ENCODE results near the gene TRIM31.
A peak's percentile ranks its signal among the peaks of the same experiment; 100 is the strongest.

The TRIM31 gene

DNA sequence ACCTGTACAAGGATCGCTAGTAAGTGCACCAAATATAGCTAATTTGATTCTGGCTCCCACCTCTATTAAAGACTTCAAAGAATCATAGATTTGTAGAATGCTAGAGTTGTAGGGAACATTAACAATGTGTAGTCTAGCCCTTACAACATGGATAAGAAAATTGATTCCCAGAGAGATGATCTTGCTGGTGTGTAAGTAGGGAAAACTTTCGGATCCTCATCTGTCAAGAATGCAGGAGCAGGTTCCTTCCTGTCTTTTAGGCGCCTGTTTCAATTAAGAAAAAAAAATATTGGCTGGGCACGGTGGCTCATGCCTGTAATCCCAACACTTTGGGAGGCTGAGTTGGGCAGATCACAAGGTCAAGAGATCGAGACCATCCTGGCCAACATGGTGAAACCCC lies 25.0 kb downstream of the TRIM31 start:
- DNase-seq (ENCODE audit: extremely low read depth in 1 of 2, low read depth in 1 of 2), result no peak

GRCh38 chr6:30077218-30077617 lies 35.7 kb downstream of the TRIM31 start:
- no peak for DNase-seq (ENCODE audit: extremely low read depth in 1 of 2, low read depth in 1 of 2)

DNA sequence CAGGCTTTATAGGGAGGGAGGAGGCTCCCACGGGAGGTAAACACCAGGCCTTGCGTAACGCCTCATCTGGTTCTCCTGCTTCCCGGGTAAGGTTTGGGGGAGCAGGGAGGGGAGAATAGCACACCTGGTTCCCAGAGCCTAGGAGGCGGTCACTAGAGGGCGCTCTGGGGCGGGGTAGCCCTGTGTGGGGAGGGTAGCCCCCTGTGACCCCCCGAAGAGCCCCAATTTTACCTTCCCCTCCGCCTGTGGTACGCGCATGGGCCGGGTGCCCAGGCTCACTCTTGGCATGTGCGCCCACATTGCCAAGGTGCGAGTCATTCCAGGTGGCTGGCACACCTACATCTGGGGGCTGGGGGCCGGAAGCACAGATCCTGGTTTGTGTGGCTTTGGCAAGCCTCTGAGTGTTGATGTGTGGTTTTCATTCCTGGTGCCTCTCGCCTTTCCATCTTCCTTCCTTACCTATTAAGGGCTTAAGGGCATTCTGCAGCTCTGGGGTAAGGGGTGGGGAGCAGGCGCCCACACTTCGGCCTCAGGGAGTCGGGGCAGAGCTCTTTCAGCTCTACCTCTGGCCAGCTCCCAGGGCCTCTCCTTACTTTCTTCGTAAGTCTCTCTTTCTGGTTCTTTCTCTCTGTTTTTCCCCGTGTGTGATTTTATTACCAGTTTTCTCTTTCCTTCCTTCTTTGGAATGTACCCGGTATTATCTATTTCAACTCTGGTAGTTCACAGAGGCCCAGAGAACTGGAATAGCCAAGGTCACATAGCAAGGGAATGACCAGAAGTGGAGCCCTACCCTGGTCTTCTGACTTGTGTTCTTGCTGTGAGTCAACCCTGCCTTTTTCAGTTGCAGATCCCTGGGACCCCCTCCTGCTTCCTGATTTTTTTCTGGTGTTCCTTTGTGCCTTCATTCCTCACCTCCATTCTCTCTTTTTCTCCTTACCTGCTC lies 36.8 kb downstream of the TRIM31 start:
- DNase-seq (ENCODE audit: extremely low read depth in 1 of 2, low read depth in 1 of 2), result no peak

DNA sequence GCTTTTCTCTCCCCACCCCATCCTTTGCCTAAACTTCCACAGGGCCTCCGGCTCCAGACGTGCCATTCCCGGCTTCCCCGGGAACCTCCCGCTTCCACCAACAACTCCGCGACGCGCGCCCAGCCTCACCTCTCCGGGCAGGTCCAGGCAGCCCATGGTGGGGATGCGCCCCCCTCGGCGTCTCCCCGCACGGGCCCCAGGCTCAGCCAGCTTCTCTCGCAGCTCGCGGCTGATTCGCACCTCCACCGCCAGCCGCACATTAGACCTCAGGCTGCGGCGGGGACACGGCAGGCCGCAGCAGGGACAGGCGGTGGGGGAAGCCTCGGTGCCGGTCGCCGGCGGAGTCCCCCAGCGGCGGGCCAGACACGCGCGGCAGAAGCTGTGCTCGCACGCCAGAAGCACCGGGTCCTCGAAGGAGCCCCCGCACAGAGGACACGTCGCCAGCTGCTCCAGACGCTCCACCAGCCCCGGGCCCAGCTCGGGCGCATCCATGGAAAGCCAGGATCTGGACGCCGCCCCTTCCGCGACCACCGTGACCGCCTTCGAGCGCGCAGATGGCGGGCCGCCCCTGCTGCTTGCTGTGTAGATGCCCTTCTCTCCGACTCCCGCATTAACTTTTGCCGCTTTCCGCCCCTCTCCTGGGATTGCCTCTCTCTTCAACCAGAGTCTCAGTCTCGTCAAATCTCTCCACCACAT lies 37.6 kb downstream of the TRIM31 start, which contains the start of gene RNF39:
TSS of gene RNF39 (minus strand) at position 676 of the 696 bp plus-strand sequence. CDS start at position 492, 184 bp downstream.
- DNase-seq (ENCODE audit: extremely low read depth in 1 of 2, low read depth in 1 of 2), result no peak

DNA sequence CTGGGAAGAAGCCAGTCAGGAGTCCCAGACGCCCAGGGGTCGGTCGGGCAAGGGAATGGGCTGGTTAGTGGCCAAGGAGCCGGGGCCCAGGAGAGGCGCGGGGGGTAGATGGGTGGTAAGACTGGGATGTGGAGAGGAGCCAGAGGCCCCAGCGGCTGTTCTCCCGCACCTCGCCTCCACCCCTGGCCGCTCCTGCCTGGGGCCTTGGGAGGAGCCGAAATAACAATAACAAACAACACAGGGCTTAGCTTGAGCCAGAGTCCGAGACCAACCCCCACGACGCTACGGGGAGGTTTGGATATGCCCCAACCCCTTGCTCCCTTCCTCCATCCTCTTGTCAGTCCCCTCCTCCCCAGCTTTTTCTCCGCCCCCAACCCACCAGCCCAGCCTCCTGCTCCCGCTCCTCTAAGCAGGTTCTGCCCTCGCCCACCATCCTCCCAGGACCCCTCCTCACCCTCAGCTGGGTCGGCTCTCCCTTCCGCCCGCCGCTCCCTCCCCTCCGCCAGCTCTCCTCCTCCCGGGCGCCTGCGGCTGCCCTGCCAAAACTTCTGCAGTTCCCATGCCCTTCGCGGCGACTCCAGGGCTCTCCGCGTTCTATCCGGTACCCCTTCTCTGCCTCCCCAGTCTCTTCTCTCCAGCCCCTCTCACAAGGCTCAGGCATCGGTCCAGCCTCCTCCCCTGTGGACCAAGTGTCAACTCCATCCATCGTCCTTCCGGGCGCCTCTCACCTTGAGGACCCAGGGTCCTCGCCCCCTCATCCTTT lies 38.4 kb downstream of the TRIM31 start:
- no peak for DNase-seq (ENCODE audit: extremely low read depth in 1 of 2, low read depth in 1 of 2)

DNA sequence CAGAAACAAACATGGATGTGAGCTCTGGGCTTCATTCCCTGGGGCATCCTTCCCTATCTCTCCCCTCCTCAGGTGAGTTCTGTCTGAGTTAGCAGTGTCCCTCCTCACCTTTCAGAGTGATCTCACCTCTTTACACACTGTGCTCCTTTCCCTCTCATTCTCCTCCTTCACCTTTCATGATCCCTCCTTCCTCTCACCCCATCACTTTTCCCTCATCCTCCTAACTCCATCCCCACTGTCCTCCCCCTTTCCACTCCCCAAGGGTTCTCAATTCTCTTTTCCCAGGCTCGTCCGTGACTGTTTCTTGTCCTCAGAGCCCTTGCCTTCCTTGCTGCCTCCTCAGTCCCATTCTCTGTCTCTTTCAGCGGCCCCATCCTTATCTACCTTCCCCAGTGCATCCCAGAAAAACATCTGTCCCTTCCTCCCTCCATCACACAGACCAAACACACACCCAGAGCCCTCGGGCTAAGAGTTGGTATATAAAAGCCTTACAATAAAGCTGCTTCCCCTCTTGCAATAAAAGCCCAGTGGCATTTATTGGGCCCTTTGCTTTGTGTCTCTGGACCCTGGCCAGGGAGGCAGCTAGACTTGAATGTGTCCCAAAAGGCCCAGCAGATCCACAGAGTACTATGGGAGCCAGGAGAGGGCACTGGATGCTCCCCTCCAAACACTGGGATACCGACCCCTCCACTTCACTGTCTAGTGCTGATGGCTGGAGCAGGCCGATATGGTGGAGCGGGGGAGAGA lies 39.2 kb downstream of the TRIM31 start:
- DNase-seq (ENCODE audit: extremely low read depth in 1 of 2, low read depth in 1 of 2), result no peak

DNA sequence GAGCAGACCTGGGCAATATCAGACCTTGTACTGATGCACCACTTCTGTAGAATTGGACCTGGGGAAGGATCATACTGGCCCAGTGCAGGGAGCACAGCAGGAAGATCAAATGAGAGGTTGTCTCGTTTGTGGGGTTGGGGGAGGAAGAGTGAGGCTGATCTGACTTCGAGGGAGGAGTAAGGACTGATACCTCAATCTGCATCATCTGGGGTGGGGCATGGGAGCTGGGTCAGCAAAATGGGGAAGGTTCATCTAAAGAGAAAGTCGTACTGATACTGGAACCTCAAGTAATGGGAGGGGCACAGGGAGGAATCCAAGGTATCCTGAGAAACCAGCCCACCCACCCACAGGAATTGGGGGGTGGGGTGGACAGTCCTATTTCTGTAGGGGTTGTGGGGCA lies 41.0 kb downstream of the TRIM31 start:
- no peak for DNase-seq (ENCODE audit: extremely low read depth in 1 of 2, low read depth in 1 of 2)

- no peak for DNase-seq (ENCODE audit: extremely low read depth in 1 of 2, low read depth in 1 of 2)
Observed at GRCh38 chr6:30071081-30071818, 41.6 kb downstream of the TRIM31 start.

- no peak for DNase-seq (ENCODE audit: extremely low read depth in 1 of 2, low read depth in 1 of 2)
Observed at GRCh38 chr6:30067460-30068139, 45.3 kb downstream of the TRIM31 start.

- DNase-seq (ENCODE audit: extremely low read depth in 1 of 2, low read depth in 1 of 2), result peak; percentile 96 to 99
Observed at GRCh38 chr6:30066577-30067459, 46.1 kb downstream of the TRIM31 start, which contains the start of gene PPP1R11. Gene PPP1R11 (plus strand): TSS chr6:30067198. CDS start chr6:30067411, 213 bp downstream.

- no peak for DNase-seq (ENCODE audit: extremely low read depth in 1 of 2, low read depth in 1 of 2)
Observed at GRCh38 chr6:30066082-30066481, 46.8 kb downstream of the TRIM31 start.

DNA sequence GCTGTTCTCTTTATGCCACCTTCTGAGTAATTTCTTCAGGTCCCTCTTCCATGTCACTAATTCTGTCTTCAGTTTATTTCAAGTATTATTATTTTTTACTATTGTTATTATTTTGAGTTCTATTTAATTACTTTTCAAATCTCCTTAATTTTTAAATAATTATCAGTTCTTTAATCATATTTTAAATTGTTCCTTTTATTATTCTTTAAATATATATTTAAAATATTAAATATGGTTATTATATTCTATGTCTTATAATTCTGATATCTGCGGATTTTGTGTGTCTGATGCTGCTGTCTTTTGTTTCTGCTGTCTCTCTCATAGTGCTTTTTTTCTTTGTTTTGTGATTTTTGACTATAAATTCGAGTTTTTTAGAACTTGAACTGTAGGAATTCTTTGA lies 49.6 kb downstream of the TRIM31 start:
- DNase-seq (ENCODE audit: extremely low read depth in 1 of 2, low read depth in 1 of 2), result no peak

DNA sequence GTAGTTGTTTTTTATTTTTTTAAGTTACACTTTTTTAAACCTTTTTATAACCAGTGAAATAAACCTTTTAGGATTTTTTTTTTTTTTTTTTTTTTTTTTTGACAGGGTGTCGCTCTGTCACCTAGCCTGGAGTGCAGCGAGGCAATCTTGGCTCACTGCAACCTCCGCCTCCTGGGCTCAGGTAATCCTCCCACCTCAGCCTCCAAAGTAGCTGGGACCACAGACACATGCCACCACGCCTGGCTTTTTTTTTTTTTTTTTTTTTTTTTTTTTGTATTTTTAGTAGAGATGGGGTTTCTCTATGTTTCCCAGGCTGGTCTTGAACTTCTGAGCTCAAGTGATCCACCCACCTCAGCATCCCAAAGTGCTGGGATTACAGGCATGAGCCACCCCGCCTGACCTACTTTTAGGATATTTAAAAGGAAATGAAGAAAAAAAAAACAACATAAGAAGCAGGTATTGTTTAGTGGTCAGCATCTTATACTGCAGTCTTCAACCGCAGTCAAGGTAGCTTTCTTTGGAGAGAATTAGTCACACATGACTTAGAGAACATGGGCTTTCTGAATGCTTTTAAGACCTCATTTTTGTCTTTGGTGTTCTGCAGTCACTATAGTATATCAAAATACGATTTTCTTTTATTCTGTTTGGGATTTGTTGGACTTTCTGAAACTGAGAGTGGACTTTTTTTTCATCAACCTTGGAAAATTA lies 50.3 kb downstream of the TRIM31 start:
- DNase-seq (ENCODE audit: extremely low read depth in 1 of 2, low read depth in 1 of 2), result no peak

DNA sequence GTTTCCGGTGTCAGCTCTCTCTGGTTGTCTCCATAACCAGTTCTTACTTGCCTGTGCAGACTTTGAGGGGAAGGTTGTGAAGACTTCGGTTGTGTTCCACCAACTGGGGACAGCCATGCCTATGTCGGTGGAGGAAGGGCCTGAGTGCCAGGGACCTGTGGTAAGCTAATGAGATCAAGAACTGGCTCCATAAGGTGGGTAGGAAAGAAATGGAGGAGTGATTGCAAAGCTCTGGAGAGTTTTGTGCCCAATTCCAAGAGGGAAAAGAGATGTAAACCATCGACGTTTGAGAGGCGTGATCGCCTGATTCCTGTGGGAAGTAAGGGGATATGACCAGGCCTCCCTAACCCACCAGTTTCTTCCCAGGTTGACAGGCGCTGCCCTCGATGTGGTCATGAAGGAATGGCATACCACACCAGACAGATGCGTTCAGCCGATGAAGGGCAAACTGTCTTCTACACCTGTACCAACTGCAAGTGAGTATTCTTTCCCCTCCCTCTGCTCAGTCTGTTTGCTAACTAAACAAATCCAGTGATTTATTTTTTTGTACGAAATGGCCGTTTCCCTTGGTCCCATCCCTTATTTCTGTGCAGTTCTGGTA lies 50.9 kb downstream of the TRIM31 start:
- peak in 1 of 2 donors; percentile 10 for DNase-seq (ENCODE audit: extremely low read depth in 1 of 2, low read depth in 1 of 2)

GRCh38 chr6:30061092-30061857 lies 51.6 kb downstream of the TRIM31 start, which contains the start of gene POLR1H:
Gene POLR1H (plus strand): TSS chr6:30061265. CDS start chr6:30061525, 260 bp downstream.
- DNase-seq (ENCODE audit: extremely low read depth in 1 of 2, low read depth in 1 of 2), result peak; percentile 67 to 81

GRCh38 chr6:30060606-30061091 lies 52.2 kb downstream of the TRIM31 start:
- DNase-seq (ENCODE audit: extremely low read depth in 1 of 2, low read depth in 1 of 2), result peak in 1 of 2 donors; percentile 10

Measured in stimulated activated CD8-positive, alpha-beta memory T cell treated with anti-CD3 and anti-CD28 coated beads, Interleukin-7, amount 100 ng/mL, for 48 hours (primary cell).